WTC11 (cell line): ENCODE results near the gene KHDC1. TPM values are rescaled to one million over a fixed set of nuclear protein-coding genes. Genes with fewer than 3 reads are reported as not detected.

Experiments
- ATAC-seq: fragments of 200-7000 bp; cut with Tn5 transposase; 2 replicates; pipeline ENCODE4 v1.10.0; 2021; ENCODE audit warnings: mild to moderate bottlenecking, moderate library complexity
- CTCF ChIA-PET: fragments of 300-600 bp; sonication (Branson Sonifier 250); formaldehyde crosslinking; loops from one replicate; lab custom pipeline; 2021; ENCODE audit warnings: antibody characterized with exemption; lab: Charles Lee
- POLR2A ChIA-PET: fragments of 350-600 bp; sonication (Branson Sonifier 250); formaldehyde crosslinking; loops from one replicate; lab custom pipeline; 2021; ENCODE audit warnings: antibody characterized with exemption; lab: Charles Lee
- DNase-seq: peaks from one replicate; pipeline ENCODE4 v3.0.0; 2021; ENCODE audit warnings: low spot score
- H3K27ac Mint-ChIP-seq: 2 replicates; pipeline ENCODE4 v1.8.0; 2021; ENCODE audit warnings: mixed read lengths
- H3K27me3 Mint-ChIP-seq: 2 replicates; pipeline ENCODE4 v1.8.0; 2021; ENCODE audit warnings: low read depth, mild to moderate bottlenecking, moderate library complexity, mixed read lengths
- H3K36me3 Mint-ChIP-seq: 2 replicates; pipeline ENCODE4 v1.8.0; 2021; ENCODE audit warnings: mixed read lengths
- H3K4me1 Mint-ChIP-seq: 2 replicates; pipeline ENCODE4 v1.8.0; 2022; ENCODE audit warnings: mixed read lengths
- H3K4me3 Mint-ChIP-seq: 2 replicates; pipeline ENCODE4 v1.8.0; 2021; ENCODE audit warnings: mild to moderate bottlenecking, moderate library complexity, mixed read lengths
- H3K9me3 Mint-ChIP-seq: 2 replicates; pipeline ENCODE4 v1.8.0; 2021; ENCODE audit warnings: mixed read lengths
- AFF4 ChIP-seq: sonication (generic); formaldehyde crosslinking; IDR thresholded peaks from 2 replicates; pipeline ENCODE4 v1.8.1; 2023; ENCODE audit warnings: mild to moderate bottlenecking, missing genetic modification reagents, borderline replicate concordance
- CREB1 ChIP-seq: sonication (generic); formaldehyde crosslinking; IDR thresholded peaks from 2 replicates; pipeline ENCODE4 v1.8.0; 2023; ENCODE audit warnings: mild to moderate bottlenecking, missing genetic modification reagents
- CREM ChIP-seq: sonication (generic); formaldehyde crosslinking; IDR thresholded peaks from 2 replicates; pipeline ENCODE4 v1.8.1; 2022; ENCODE audit warnings: mild to moderate bottlenecking, missing genetic modification reagents, moderate library complexity
- E2F4 ChIP-seq: sonication (generic); formaldehyde crosslinking; IDR thresholded peaks from 2 replicates; pipeline ENCODE4 v1.8.1; 2022; ENCODE audit warnings: low read depth, mild to moderate bottlenecking, moderate library complexity, missing genetic modification reagents, borderline replicate concordance
- ELF4 ChIP-seq: sonication (generic); formaldehyde crosslinking; IDR thresholded peaks from 2 replicates; pipeline ENCODE4 v1.8.1; 2022; ENCODE audit warnings: low read depth, mild to moderate bottlenecking, moderate library complexity, missing genetic modification reagents
- ERG ChIP-seq: fragments of 250-450 bp; sonication (Bioruptor Pico); IDR thresholded peaks from 2 replicates; pipeline ENCODE4 v1.8.0; 2021; ENCODE audit warnings: mild to moderate bottlenecking
- FOXJ3 ChIP-seq: sonication (generic); formaldehyde crosslinking; IDR thresholded peaks from 2 replicates; pipeline ENCODE4 v1.9.0; 2021; ENCODE audit warnings: missing genetic modification reagents, mild to moderate bottlenecking, borderline replicate concordance
- GABPB1 ChIP-seq: sonication (generic); formaldehyde crosslinking; IDR thresholded peaks from 2 replicates; pipeline ENCODE4 v1.8.1; 2023; ENCODE audit warnings: mild to moderate bottlenecking, missing genetic modification reagents
- JUN ChIP-seq: sonication (generic); formaldehyde crosslinking; IDR thresholded peaks from 2 replicates; pipeline ENCODE4 v1.8.0; 2023; ENCODE audit warnings: mild to moderate bottlenecking, missing genetic modification reagents
- MYBL2 ChIP-seq: sonication (generic); formaldehyde crosslinking; IDR thresholded peaks from 2 replicates; pipeline ENCODE4 v1.8.1; 2023; ENCODE audit warnings: mild to moderate bottlenecking, moderate library complexity, missing genetic modification reagents
- NFE2L1 ChIP-seq: sonication (generic); formaldehyde crosslinking; IDR thresholded peaks from 2 replicates; pipeline ENCODE4 v1.8.1; 2023; ENCODE audit warnings: missing genetic modification reagents
- NR1H2 ChIP-seq: sonication (generic); formaldehyde crosslinking; IDR thresholded peaks from 2 replicates; pipeline ENCODE4 v1.9.0; 2021; ENCODE audit warnings: mild to moderate bottlenecking, moderate library complexity, missing genetic modification reagents
- SMAD4 ChIP-seq: sonication (generic); formaldehyde crosslinking; IDR thresholded peaks from 2 replicates; pipeline ENCODE4 v1.8.0; 2022; ENCODE audit warnings: mild to moderate bottlenecking, missing genetic modification reagents
- SOX15 ChIP-seq: fragments of 250-450 bp; sonication (Bioruptor Pico); IDR thresholded peaks from 2 replicates; pipeline ENCODE4 v1.9.0; 2021; ENCODE audit warnings: mild to moderate bottlenecking
- TP53 ChIP-seq: sonication (generic); formaldehyde crosslinking; IDR thresholded peaks from 2 replicates; pipeline ENCODE4 v1.8.1; 2023; ENCODE audit warnings: mild to moderate bottlenecking, missing genetic modification reagents
- USF1 ChIP-seq: sonication (generic); formaldehyde crosslinking; IDR thresholded peaks from 2 replicates; pipeline ENCODE4 v1.8.0; 2022; ENCODE audit warnings: mild to moderate bottlenecking, missing genetic modification reagents
- USF2 ChIP-seq: sonication (generic); formaldehyde crosslinking; IDR thresholded peaks from 2 replicates; pipeline ENCODE4 v1.8.1; 2023; ENCODE audit warnings: mild to moderate bottlenecking, missing genetic modification reagents, moderate library complexity
- ZBTB21 ChIP-seq: sonication (generic); formaldehyde crosslinking; IDR thresholded peaks from 2 replicates; pipeline ENCODE4 v1.8.1; 2023; ENCODE audit warnings: mild to moderate bottlenecking, missing genetic modification reagents, borderline replicate concordance
- ZNF263 ChIP-seq: sonication (generic); formaldehyde crosslinking; IDR thresholded peaks from 2 replicates; pipeline ENCODE4 v1.8.1; 2022; ENCODE audit warnings: low read depth, mild to moderate bottlenecking, moderate library complexity, missing genetic modification reagents
- ZNF281 ChIP-seq: sonication (generic); formaldehyde crosslinking; IDR thresholded peaks from 2 replicates; pipeline ENCODE4 v1.8.0; 2023; ENCODE audit warnings: mild to moderate bottlenecking, missing genetic modification reagents
- ZSCAN18 ChIP-seq: fragments of 250-450 bp; sonication (Bioruptor Pico); IDR thresholded peaks from 2 replicates; pipeline ENCODE4 v2.1.2; 2022; ENCODE audit warnings: mild to moderate bottlenecking, moderate library complexity
- total RNA-seq: library from RNA; stranded (reverse); gene quantifications from 3 replicates; pipeline ENCODE4 v1.2.3, GENCODE V29; 2021

Gene KHDC1
- total RNA-seq, 1 experiment from 2014 or later = 8.9 TPM

GRCh38 chr6:73290435-73290834 is 27.4 kb upstream of the KHDC1 start:
- Mint-ChIP-seq H3K27me3 (no peaks in the 10 kb centered on the region), H3K9me3 (peaks cover 7% of the 10 kb centered on the region), H3K36me3 (peaks cover 11% of the 10 kb centered on the region), H3K27ac (no peak overlapping the region), H3K4me1 (0 out of 2 replicates have a peak, but pooled peaks cover 4% of the 10 kb centered on the region), H3K4me3 (no peak overlapping the region)
- POLR2A ChIA-PET = no interaction called here
- TF ChIP-seq ZNF263 = no peak
- TF ChIP-seq ZSCAN18 (CRISPR knock-in tag) = no peak
- no peak for TF ChIP-seq AFF4 (CRISPR knock-in tag)
- no peak for DNase-seq
- ATAC-seq = no peak
- CTCF ChIA-PET = interaction anchor here (1.6 kb wide), 1 partner anchor 19 kb away, joined by 11 read pairs; no protein-coding TSS in a partner anchor

- H3K27ac Mint-ChIP-seq = no peak overlapping the region
- H3K27me3 Mint-ChIP-seq = no peaks in the 10 kb centered on the region
- ATAC-seq = no peak
- peaks cover 9% of the 10 kb centered on the region; the same call in 1 of the 2 replicates for H3K4me1 Mint-ChIP-seq
- CTCF ChIA-PET = interaction anchor here (1.4 to 4.6 kb wide), 3 partner anchors 19 to 102 kb away, joined by 10 to 67 read pairs (median 66); no protein-coding TSS in a partner anchor
- no peak for TF ChIP-seq SMAD4 (CRISPR knock-in tag)
- no peak for TF ChIP-seq SOX15 (CRISPR knock-in tag)
- no peak for TF ChIP-seq CREB1 (CRISPR knock-in tag)
- no peak for TF ChIP-seq USF1 (CRISPR knock-in tag)
- TF ChIP-seq FOXJ3 (CRISPR knock-in tag) = no peak
- no peak for TF ChIP-seq ZBTB21
- no peak for TF ChIP-seq GABPB1 (CRISPR knock-in tag)
- no peak for TF ChIP-seq NFE2L1
- TF ChIP-seq ELF4 = no peak
- no peak for TF ChIP-seq ERG (CRISPR knock-in tag)
- TF ChIP-seq CREM = no peak
- no peak for TF ChIP-seq ZNF281
- TF ChIP-seq JUN = no peak
- TF ChIP-seq TP53 (CRISPR knock-in tag) = no peak
- TF ChIP-seq USF2 = no peak
- TF ChIP-seq NR1H2 = no peak
- no peak for TF ChIP-seq E2F4 (CRISPR knock-in tag)
- no peak for TF ChIP-seq MYBL2 (CRISPR knock-in tag)
- TF ChIP-seq, all 79 proteins: peak for 0
- Mint-ChIP-seq H3K4me3 (no peak overlapping the region), H3K9me3 (no peaks in the 10 kb centered on the region), H3K36me3 (no peaks in the 10 kb centered on the region; the same call in 1 of the 2 replicates)
- no peak for DNase-seq
- POLR2A ChIA-PET = no interaction called here
Measured at GRCh38 chr6:73286752-73287151, 23.8 kb upstream of the KHDC1 start.
